Stimulated activated CD8-positive, alpha-beta memory T cell treated with anti-CD3 and anti-CD28 coated beads, Interleukin-7, amount 100 ng/mL, for 48 hours (primary cell): ENCODE data around the gene MAGEA9B.
"Not testable (repeated sequence)": the region's sequence is repeated elsewhere in the genome, so short reads cannot be mapped to it uniquely, and the experiment has no call there.

Experiments
- DNase-seq, 2 donors: peaks; one replicate each; pipeline ENCODE4 v3.0.0-alpha.2; 2020; ENCODE audit warnings: low read depth in 1 of 2; ENCODE audit errors: extremely low read depth in 1 of 2

MAGEA9B gene

DNA sequence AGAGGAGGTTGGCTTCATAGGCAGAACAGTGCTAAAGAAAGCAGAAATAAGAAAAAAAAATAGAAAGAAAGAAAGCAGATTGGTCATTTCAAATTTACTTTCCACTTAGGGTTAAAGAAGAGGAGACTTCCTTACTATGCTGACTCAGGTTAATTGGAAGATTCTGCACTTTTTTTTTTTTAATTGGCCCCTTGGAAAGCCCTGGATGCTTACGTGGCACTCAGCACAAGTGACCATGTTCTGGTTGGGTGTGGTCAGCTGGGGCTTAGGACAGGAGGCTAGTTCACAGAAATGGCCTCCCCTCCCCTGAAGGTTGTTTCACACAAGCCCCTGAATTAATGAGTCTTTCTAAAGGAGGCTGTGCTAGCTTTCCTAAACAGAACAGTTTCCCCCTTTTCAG is 14.5 kb downstream of the MAGEA9B start:
- DNase-seq: no peak

DNA sequence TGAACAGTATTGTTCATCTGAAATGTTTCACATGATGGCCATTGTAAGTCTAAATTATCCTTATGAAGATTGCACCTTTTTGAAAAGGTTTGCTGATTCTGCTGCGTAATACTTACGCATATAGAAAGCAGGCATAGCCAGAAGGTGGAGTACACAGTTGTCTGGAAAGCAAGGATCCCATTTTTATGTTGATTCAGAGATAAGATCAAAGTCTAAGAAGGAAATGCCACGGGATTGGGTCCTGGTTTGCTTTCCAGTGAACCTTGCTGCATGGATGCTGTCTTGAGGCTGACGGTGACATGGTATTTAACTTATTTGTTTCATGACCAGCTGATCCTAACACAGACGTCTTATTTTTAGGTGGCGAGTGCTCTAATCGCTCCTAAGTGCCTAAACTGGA is 15.5 kb downstream of the MAGEA9B start:
- no peak for DNase-seq

DNA sequence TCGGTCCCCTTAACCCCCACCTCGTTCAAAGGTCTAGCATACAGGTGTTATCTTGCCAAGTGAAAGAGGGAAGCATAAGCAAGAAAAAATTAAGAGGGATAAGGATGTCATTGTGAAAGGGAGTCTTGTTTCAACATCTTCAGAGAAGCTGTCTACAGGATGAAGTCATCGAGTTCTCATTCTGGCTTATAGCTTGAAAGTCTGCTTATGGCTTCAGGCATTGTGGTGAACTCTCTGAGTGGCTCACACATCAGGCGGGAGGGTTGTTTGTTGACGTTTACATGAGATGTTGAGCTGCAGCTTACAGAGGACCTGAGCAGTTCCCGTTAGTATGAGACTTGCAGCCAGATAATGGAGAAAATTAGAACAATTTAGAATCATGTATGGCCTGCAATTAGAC is 16.6 kb downstream of the MAGEA9B start:
- DNase-seq: no peak

DNA sequence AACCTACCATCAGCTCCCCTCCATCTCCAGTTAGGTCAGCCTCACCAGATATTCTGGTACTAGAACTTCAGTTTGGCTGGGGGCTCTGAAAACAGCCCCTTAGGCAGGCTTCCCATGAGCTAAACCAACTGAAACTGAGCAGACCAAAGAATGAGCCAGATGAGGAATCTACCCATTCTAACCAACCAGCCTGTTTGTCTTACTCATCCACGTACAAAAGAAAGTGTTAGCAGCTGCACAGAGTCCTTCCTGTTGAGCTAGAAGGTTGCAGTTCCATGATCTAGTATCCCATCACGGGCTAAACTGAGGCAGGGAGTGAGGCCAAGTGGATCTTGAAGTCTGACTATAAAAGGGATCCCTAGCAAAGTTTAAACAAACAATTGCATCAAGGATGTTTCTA is 17.5 kb downstream of the MAGEA9B start:
- DNase-seq: peak in 1 of 2 donors; percentile 3

DNA sequence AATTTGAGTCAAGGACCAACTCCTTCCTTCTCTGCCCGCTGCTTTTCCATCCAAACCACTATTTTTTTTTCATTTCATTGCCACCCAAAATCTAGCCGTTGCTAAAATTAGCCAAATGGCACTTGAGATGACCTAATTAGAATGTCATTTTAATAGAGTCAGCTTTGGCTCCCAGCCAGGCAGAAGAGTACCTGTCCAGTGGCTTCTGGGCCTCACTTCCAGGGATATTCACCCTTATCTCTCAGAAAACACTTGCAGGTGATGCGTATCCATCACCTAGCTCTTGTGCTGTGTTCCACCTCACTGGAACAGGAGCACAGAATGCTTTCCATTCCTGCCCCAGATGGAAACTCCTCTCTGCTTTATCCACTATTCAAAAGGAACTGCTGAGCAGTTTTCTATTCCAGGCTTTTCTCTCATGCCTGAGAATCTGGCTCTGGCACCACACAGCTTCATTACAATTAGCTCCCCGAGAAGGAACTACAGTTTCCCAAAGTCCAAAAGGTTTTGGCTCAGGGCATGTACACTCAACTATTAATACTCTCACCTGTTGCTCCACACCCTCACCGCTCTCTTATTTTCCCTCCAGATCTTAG is 18.5 kb downstream of the MAGEA9B start:
- DNase-seq: no peak

DNA sequence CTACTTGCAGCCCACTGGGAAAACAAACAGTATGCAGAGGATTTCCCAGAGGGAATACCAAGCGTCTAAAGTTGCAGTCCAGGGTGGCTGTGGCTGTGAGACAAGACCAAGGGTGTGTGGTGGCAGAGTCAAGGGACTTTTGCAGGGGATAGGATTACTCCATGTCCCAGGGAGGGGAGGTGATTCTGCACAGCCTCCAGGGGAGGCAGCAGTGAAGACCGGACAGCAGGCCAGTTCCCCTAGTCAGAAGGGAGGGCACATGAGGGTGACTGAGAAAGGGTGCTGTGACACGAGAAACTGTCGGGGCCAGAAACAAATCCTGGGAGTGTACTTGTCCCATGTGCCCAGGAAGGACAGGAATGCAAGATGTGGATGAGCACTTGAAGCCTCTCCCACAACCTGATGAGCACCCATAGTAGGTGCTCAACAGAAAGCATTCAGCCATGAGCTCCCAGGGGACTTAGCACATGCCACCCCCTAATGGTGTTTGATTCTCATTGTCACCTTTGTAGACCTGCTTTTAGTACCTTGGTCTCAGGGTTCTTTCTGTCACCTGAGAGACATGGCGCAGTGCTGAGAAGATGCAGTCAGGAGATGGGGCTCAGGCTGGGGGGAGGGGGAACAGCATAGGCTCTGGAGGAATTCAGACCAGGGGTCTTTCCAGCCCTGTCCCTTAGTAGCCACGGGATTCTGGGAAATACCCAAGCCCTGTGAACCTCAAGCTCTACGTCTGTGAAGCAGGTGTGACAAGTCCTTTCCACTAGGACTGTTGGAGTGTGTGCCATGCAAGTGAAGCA is 19.4 kb downstream of the MAGEA9B start:
- no peak for DNase-seq

DNA sequence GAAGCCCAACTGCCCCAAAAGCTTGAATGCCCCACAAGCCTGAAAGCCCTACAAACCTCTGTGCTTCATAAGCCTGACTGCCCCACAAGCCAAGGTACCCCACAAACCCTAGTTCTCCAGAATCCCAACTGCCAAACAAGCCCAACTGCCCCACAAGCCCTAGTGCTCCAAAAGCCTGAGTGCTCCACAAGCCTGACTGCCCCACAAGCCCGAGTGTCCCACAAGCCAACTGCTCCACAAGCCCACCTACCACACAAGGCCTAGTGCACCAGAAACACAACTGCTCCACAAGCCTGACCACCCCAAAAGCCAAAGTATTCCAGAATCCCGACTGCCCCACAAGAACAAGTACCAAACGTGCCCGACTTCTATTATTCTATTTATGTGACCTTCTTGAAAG is 23.9 kb downstream of the MAGEA9B start:
- no peak for DNase-seq

DNA sequence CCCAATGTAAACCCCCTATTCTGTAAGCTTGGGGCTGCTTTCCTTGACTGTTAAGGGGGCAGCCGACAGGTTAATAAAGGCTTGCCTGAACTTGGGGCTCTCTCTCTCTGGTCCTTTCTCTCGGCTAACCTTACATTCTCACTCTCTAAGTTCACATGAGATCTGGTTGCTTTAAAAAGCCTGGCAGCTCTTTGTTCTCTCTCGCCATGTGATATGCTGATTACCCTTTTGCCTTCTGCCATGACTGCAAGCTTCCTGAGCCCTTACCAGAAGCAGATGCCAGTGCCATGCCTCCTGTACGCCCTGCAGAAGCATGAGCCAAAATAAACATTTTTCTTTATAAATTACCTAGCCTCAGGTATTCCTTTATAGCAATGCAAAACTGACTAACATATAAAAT is 32.0 kb downstream of the MAGEA9B start:
- not testable (repeated sequence) for DNase-seq

DNA sequence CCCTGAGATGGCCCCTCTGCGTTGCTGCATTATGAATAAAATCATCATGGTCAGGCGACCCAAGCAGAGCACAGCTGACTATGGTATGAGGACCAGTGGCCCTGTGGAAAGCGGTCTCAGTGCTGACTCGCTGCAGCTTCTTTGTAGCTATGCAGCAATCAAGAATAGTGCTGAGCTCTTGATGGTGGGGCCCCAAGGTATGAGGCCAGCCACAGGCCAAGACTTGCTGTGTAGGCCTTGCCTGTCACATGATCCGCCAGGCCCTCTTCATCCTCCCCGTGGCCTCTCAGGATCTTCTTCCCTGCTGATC is 35.4 kb downstream of the MAGEA9B start:
- not testable (repeated sequence) for DNase-seq

DNA sequence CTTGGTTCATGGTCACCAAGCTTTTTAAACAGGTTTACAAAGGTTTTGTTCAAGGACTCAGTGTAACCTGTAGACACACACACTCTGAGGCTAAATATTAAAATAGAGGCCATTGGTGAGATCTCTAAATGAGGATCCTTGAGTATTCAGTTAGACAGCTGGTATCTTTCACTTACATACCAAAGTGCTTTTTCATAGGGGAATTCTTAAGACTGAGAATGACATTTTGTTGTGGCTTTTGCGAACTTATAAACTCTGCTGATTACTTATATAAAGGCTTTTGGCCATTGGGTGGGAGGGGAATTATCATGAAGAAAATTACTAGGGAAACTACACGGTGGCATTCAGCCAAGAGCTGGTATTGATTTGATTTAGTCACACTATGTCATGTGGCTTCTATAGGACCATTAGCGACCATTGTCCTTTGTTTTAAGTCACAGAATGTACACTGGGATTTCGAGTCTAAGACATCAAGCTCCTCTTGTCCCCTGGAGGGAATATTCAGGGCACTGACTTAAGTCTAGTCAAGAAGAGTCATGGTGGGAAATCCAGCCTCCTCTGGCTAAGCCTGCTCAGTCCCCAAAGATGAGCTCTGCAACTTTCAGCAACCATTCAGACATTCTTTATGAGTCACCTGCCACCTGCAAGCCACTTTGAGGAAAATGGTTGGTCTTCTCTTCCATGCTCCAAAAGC is 35.9 kb downstream of the MAGEA9B start:
- not testable (repeated sequence) for DNase-seq

DNA sequence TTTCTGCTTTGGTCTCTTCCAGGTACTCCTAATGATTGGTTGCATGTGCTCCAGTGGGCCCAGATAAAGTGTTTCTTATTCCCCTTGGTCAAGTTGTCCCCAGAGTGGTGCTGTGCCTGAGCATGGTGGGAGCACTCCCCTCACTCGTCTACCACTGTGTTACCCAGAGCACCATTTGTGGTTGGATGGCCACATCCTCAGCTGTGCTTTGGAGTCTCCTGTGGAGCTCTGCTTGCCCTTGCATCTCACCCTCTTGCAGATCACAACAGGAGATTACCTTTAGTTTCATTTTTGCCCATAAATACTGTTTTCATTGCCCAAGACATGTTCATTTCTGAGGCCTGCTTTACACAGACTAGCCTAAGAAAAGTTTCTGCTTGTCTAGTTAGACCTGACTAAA is 36.8 kb downstream of the MAGEA9B start:
- not testable (repeated sequence) for DNase-seq

DNA sequence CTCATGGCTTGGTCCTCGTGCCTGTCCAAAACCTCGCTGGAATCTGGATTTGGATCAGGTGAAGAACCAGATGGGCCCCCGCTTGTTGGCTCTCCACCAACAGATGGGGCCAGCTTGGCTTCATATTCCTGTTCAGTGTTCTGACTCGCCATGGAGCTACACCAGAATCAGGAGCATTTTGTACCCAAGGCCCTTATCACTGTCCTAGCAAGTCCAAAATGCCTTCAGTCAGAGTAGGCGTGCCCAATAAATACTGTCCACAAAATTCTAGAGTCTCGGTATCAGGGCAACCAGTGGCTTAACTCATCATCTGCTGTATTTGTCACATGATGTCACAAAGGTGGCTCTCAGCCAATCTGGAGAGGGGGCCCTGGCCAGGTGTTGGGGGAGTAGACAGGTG is 37.6 kb downstream of the MAGEA9B start, which contains the start of gene HSFX3:
HSFX3 (minus strand) TSS at position 224 of the 400 bp plus-strand sequence; CDS start at position 152, 72 bp downstream.
- not testable (repeated sequence) for DNase-seq

DNA sequence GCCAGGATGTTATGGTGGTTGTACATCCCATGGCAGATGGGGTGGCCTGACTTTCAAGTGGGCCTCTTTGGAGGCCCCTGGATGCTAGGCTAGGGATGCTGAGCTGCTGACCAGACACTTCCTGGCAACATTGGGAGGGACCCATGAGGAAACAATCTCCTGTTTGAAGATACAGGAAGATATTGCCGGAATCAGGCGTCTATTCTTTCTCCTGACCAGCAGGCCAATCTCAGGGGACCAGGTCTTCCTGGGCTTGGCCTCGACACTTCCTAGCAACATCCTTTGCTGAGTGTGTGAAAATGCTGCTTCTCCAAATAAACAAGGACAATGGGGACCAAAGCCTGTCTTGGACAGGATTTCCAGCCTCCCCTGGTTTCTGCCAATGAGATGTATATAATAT is 39.5 kb downstream of the MAGEA9B start:
- DNase-seq: not testable (repeated sequence)

DNA sequence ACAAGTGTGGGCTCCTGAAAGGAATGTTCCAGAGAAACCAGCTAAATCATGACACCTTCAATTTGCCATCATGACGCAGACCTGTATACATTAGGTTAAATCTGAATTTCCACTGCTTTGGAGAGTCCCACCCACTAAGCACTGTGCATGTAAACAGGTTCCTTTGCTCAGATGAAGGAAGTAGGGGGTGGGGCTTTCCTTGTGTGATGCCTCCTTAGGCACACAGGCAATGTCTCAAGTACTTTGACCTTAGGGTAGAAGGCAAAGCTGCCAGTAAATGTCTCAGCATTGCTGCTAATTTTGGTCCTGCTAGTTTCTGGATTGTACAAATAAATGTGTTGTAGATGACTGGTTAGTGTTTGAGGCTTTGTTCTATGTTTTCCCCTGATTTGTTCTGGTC is 40.3 kb downstream of the MAGEA9B start:
- DNase-seq: not testable (repeated sequence)

DNA sequence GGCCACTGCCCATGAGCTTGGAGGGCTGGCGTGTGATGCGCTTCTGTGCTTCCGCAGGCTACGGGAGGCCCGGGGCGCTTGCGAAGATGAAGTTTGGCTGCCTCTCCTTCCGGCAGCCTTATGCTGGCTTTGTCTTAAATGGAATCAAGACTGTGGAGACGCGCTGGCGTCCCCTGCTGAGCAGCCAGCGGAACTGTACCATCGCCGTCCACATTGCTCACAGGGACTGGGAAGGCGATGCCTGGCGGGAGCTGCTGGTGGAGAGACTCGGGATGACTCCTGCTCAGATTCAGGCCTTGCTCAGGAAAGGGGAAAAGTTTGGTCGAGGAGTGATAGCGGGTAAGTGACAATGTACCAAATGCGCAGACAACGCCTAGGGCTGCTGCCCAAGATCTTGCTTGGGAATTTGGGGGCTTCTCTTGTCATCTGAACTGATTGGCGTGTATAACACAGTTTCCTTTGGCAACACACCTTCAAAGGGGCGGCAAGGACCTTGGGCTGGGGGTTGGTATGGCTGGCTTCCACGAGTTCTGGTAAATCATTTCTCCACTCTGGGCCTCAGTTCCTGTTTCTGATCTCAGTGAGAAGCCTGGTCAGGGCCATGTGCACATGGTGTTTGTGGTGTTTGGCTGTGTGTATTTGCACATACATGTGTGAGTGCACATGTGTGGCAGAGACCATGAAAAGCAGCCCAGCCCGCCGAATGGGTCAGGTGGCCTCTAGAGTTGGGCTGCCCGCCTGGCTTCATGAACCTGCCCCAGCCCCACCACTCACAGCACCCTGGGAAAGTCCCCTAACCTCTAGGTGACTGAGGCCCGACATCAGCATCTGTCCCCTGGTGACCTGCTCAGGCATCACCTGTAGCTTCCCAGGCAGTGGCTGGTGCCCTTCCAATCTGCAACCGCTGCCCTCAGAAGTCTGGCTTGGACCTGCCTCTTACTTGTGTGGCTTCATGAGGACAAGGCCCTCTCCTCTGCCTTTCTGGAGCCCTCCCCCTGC is 41.4 kb downstream of the MAGEA9B start:
- not testable (repeated sequence) for DNase-seq

DNA sequence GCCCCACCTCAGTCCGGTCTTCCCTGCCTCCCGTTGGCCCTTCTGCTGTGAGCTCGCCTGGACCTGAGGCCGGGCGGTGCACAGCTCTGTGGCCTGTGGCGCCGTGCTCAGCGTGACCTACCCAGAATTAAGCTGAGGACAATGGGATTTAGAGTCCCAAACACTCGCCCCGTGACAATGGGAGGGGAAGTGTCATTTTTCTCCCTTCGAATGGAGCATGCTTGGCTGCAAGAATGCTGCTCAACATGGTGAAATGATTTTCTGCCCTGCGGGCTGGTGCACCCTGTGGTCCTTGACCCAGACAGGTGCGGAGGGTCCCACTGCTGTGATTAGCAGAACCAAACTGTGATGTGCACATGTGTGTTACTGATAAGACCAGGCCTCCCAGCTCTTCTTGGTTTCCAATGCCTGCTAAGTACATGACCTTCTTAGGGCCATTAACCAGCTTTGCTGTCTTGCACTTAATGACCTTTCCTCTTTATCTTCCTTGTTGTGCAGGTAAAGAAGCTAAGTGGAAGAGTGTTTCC is 45.7 kb downstream of the MAGEA9B start:
- no peak for DNase-seq

DNA sequence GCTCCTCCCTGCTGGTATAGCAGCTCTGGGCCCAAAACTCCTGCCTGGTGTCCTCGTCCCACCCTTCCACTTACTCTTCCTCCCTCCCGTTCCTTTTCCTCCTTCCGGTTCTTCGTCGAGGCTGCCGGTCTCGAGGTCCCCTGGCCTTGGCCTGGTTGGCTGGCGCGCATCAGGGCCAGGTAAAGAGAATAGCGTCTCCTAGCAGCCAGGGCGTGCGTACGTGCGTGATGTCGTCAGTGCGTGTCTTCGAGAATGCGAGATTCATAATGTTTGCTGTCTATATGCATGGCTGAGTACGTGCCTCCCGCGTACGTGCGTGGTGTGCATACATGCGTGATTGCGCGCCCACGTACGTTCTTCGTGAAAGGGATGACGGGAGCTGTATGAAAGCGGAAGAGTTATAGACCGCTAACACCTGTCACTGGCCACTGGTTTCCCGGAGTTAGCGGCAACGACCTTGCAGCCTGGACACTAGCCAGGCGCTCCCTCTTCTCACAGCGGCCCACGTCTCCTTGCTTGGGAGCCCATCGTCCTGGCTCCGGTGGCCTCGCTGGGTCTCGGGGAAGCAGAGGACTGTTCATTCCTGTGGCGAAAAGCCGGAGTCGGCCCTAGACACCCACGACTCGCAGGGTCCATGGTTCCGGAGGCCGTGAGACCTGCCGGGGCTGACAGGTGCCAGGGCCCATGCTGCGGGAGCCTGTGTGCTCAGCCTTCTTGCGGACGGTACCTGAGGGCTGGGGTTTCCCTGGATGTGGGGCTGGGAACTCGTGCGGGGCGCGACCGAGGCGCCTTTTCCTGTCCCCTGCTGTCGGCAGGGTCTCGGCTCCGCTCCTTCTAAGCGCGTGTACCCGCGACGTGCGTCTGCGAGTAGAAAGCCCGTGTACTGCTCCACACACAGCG is 46.4 kb downstream of the MAGEA9B start, which contains the start of gene EOLA1:
EOLA1 (plus strand) TSS at position 392 of the 900 bp plus-strand sequence. CDS start 4,619 bp downstream, outside the sequence.
- peak; percentile 66 to 88 for DNase-seq

DNA sequence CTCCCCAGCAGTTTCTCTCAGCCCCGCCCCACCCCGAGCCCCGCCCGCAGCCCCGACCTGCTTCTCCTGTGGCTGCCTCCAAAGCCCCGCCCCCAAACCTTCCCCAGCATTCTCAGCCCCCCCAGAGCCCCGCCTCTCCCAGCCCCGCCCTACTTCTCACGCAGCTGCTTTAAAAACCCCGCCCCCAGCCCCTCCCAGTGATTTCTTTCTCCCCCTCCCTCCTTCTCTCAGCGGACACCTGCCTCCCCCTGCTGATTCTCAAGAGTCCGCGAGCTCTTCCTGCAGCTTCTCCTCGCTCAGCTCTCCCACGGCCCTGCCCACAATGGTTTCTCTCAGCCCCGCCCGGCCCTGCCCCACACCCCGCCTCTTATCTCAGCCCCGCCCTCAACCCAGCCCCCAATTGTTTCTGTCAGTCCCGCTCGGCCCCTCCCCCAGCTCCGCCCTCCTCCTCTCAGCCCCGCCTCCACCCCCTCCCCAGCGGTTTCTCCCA is 47.1 kb downstream of the MAGEA9B start:
- peak; percentile 66 to 82 for DNase-seq
